ENCODE measurements around the gene ELF4.

Gene ELF4

GRCh38 chrX:130124577-130124976 is 14.3 kb upstream of the ELF4 start:
- in situ Hi-C loops (cut with MboI; ENCODE audit: low sequenced_read_pairs, unreplicated experiment) = no loop called here
- DNase-seq (ENCODE audit: low spot score) = no peak
- no peak for TF ChIP-seq CTCF (IDR thresholded peaks at IDR 0.05; ENCODE audit: borderline replicate concordance, control extremely low read depth, extremely low read depth, insufficient read depth, missing control alignments)

GRCh38 chrX:130121505-130121800 is 11.2 kb upstream of the ELF4 start:
- DNase-seq (ENCODE audit: low spot score) = no peak

GRCh38 chrX:130120746-130121504 is 10.6 kb upstream of the ELF4 start:
- in situ Hi-C loops (cut with MboI; ENCODE audit: low sequenced_read_pairs, unreplicated experiment) = no loop called here
- peak; percentile 75 for TF ChIP-seq CTCF (IDR thresholded peaks at IDR 0.05; ENCODE audit: borderline replicate concordance, control extremely low read depth, extremely low read depth, insufficient read depth, missing control alignments)

More at GRCh38 chrX:130121505-130121800, 11.2 kb upstream of the ELF4 start:
- in situ Hi-C loops (cut with MboI; ENCODE audit: low sequenced_read_pairs, unreplicated experiment) = no loop called here
- no peak for TF ChIP-seq CTCF (IDR thresholded peaks at IDR 0.05; ENCODE audit: borderline replicate concordance, control extremely low read depth, extremely low read depth, insufficient read depth, missing control alignments)

GRCh38 chrX:130120321-130120731 is 10.0 kb upstream of the ELF4 start:
- peak; percentile 34 for TF ChIP-seq CTCF (IDR thresholded peaks at IDR 0.05; ENCODE audit: borderline replicate concordance, control extremely low read depth, extremely low read depth, insufficient read depth, missing control alignments)
- in situ Hi-C loops (cut with MboI; ENCODE audit: low sequenced_read_pairs, unreplicated experiment) = no loop called here
- peak; percentile 71 for DNase-seq (ENCODE audit: low spot score)

More at GRCh38 chrX:130120746-130121504, 10.6 kb upstream of the ELF4 start:
- DNase-seq (ENCODE audit: low spot score) = peak; percentile 79

- in situ Hi-C loops (cut with MboI; ENCODE audit: low sequenced_read_pairs, unreplicated experiment) = no loop called here
These were observed 9.1 kb upstream of the ELF4 start for GRCh38 chrX:130119312-130119898.

More at GRCh38 chrX:130119312-130119898, 9.1 kb upstream of the ELF4 start:
- no peak for TF ChIP-seq CTCF (IDR thresholded peaks at IDR 0.05; ENCODE audit: borderline replicate concordance, control extremely low read depth, extremely low read depth, insufficient read depth, missing control alignments)
- no peak for DNase-seq (ENCODE audit: low spot score)
